Measurements from ENCODE around the gene PITPNM3. TPM values are rescaled to one million over a fixed set of nuclear protein-coding genes. Genes with fewer than 3 reads are reported as not detected.

The PITPNM3 gene
- total and polyA plus RNA-seq, 4 donors, result 2.0 to 12.6 (median 5.4) TPM

DNA sequence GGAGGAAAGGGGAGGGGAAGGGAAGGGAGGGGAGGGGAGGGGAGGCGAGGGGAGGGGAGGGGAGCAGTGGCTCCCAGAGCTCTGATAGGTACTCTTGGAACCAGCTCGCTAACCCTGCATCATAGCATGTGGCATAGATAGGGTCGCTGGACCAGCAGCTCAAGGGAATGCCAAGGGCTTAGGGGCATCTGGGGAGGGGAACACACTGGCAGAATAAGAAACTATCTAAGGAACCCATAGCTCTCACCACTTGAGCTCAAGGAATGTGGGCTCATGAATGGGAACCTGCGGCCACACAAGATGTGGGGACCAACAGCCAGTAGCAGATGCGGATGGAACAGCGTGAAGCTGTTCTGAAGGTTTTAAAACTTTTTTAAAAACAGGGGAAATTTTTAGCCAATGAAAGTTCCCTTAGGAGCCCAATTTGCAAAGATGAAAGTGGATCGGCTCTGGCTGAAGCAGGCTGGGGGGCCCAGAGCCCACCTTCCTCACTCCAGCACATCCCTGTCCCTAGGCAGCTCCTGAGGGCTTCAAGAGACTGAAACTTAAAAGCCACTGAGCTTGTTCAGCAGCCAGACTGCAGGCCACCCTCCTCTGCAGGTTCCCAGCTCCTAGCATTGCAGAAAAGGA lies 65.2 kb downstream of the PITPNM3 start:
- no peak overlapping the region for H3K27ac ChIP-seq (ENCODE audit: low read depth in 1 of 2, low read length in 1 of 2)
- TF ChIP-seq, protein P1, sequence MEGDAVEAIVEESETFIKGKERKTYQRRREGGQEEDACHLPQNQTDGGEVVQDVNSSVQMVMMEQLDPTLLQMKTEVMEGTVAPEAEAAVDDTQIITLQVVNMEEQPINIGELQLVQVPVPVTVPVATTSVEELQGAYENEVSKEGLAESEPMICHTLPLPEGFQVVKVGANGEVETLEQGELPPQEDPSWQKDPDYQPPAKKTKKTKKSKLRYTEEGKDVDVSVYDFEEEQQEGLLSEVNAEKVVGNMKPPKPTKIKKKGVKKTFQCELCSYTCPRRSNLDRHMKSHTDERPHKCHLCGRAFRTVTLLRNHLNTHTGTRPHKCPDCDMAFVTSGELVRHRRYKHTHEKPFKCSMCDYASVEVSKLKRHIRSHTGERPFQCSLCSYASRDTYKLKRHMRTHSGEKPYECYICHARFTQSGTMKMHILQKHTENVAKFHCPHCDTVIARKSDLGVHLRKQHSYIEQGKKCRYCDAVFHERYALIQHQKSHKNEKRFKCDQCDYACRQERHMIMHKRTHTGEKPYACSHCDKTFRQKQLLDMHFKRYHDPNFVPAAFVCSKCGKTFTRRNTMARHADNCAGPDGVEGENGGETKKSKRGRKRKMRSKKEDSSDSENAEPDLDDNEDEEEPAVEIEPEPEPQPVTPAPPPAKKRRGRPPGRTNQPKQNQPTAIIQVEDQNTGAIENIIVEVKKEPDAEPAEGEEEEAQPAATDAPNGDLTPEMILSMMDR (IDR thresholded peaks at IDR 0.05; ENCODE audit: control extremely low read depth, extremely low read depth), result no peak
- no peak overlapping the region for H3K4me3 ChIP-seq
- no peak overlapping the region for H3K9ac ChIP-seq (ENCODE audit: insufficient read depth in 1 of 2, low read length in 2 of 2)
- WGBS, 2 donors, result 81 to 84% methylated on average over 7 of the region's 7 CpGs
- H3K36me3 ChIP-seq (ENCODE audit: control insufficient read depth in 4 of 4, insufficient read depth in 4 of 4, low read length in 4 of 4), result no peaks in the 10 kb centered on the region
- no peaks in the 10 kb centered on the region for H3K27me3 ChIP-seq (ENCODE audit: control insufficient read depth in 3 of 3, insufficient read depth in 3 of 3, low read length in 2 of 3)
- no peaks in the 10 kb centered on the region for H3K9me3 ChIP-seq (ENCODE audit: control insufficient read depth in 4 of 4, insufficient read depth in 3 of 4, low read length in 3 of 4)
- DNase-seq (peak in 1 of 3 donors; percentile 11), ATAC-seq (ENCODE audit: insufficient read depth, low FRiP score) (no peak)
- peaks cover 0 to 17% (median 0%) of the 10 kb centered on the region in 5 donors for H3K4me1 ChIP-seq (ENCODE audit: control insufficient read depth in 5 of 5, insufficient read depth in 5 of 5, low read length in 5 of 5)

DNA sequence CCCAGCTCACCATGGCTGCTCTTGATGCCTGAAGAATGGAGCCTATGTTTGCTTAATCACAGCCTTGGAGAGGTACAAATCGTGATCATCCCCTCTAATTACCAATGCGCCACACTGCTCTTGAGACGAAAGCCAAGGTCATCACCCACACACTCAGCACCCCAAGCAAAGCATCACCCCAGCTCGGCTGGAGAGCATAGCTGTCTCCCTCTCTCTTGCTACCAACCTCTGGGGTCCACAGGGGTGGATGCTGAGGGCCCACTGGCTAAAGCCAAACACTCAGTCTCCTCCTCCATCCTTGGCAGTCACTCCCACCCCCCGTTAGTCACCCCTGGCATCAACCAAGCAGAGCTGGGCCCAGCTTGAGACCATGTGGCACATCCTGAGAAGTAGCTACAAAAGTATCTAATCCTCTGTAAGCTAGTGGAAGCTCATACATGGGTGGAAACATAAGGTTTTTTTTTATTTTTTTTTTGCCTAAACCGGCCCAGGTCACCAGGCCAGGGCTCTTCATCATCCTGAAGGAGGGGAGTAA lies 67.3 kb downstream of the PITPNM3 start:
- WGBS, 2 donors, result 84 to 87% methylated on average over 6 of the region's 6 CpGs
- Histone ChIP-seq H3K4me3 (no peak overlapping the region), H3K4me1 (ENCODE audit: control insufficient read depth in 5 of 5, insufficient read depth in 5 of 5, low read length in 5 of 5) (peaks cover 0 to 14% (median 0%) of the 10 kb centered on the region in 5 donors), H3K36me3 (ENCODE audit: control insufficient read depth in 4 of 4, insufficient read depth in 4 of 4, low read length in 4 of 4) (no peaks in the 10 kb centered on the region), H3K27me3 (ENCODE audit: control insufficient read depth in 3 of 3, insufficient read depth in 3 of 3, low read length in 2 of 3) (no peaks in the 10 kb centered on the region), H3K9ac (ENCODE audit: insufficient read depth in 1 of 2, low read length in 2 of 2) (no peak overlapping the region), H3K9me3 (ENCODE audit: control insufficient read depth in 4 of 4, insufficient read depth in 3 of 4, low read length in 3 of 4) (no peaks in the 10 kb centered on the region), H3K27ac (ENCODE audit: low read depth in 1 of 2, low read length in 1 of 2) (no peak overlapping the region)
- ATAC-seq (ENCODE audit: insufficient read depth, low FRiP score), result no peak
- DNase-seq, result no peak
- TF ChIP-seq, protein P1 (IDR thresholded peaks at IDR 0.05; ENCODE audit: control extremely low read depth, extremely low read depth), result no peak

DNA sequence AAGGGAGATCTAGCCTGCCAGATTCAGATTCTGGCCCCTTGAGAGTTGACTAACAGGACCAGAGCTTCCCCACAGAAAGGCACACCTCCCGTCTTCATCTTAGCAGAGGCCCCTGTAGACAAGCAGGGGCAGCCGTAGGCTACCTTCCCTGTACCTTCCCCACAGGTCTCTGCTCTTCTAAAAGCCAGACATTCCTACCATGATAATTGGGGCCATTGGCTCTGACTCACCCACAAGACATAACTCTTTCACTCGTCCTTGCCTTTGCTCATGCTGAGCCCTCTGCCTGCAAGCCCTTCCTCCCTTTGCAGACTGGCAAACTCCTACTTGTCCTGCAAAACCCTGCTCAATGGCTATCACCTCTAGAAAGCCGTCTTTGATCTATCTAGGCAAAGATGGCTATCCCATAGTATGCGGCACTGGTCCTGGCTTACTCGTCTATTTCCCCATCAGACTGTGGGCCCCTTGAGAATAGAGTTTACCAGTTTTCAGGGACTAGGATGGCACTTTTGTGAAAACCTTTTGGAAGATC lies 68.3 kb downstream of the PITPNM3 start:
- Histone ChIP-seq H3K4me1 (ENCODE audit: control insufficient read depth in 5 of 5, insufficient read depth in 5 of 5, low read length in 5 of 5) (peaks cover 0 to 14% (median 0%) of the 10 kb centered on the region in 5 donors), H3K9ac (ENCODE audit: insufficient read depth in 1 of 2, low read length in 2 of 2) (no peak overlapping the region), H3K27me3 (ENCODE audit: control insufficient read depth in 3 of 3, insufficient read depth in 3 of 3, low read length in 2 of 3) (no peaks in the 10 kb centered on the region), H3K36me3 (ENCODE audit: control insufficient read depth in 4 of 4, insufficient read depth in 4 of 4, low read length in 4 of 4) (peaks cover 0 to 2% (median 0%) of the 10 kb centered on the region in 4 donors), H3K27ac (ENCODE audit: low read depth in 1 of 2, low read length in 1 of 2) (no peak overlapping the region), H3K4me3 (no peak overlapping the region), H3K9me3 (ENCODE audit: control insufficient read depth in 4 of 4, insufficient read depth in 3 of 4, low read length in 3 of 4) (no peaks in the 10 kb centered on the region)
- DNase-seq (no peak), ATAC-seq (ENCODE audit: insufficient read depth, low FRiP score) (no peak)
- TF ChIP-seq, protein P1 (IDR thresholded peaks at IDR 0.05; ENCODE audit: control extremely low read depth, extremely low read depth), result no peak
- 89 to 92% methylated on average over 6 of the region's 6 CpGs for WGBS, 2 donors
